HG03066 (cell line): ENCODE results near the gene CORO6.

ENCODE experiments used
- ATAC-seq: cut with Tn5 transposase; IDR thresholded peaks from one replicate; pipeline ENCODE4 v1.9.1; 2021; ENCODE audit warnings: low read depth; ENCODE audit not compliant: unreplicated experiment

Gene CORO6

DNA sequence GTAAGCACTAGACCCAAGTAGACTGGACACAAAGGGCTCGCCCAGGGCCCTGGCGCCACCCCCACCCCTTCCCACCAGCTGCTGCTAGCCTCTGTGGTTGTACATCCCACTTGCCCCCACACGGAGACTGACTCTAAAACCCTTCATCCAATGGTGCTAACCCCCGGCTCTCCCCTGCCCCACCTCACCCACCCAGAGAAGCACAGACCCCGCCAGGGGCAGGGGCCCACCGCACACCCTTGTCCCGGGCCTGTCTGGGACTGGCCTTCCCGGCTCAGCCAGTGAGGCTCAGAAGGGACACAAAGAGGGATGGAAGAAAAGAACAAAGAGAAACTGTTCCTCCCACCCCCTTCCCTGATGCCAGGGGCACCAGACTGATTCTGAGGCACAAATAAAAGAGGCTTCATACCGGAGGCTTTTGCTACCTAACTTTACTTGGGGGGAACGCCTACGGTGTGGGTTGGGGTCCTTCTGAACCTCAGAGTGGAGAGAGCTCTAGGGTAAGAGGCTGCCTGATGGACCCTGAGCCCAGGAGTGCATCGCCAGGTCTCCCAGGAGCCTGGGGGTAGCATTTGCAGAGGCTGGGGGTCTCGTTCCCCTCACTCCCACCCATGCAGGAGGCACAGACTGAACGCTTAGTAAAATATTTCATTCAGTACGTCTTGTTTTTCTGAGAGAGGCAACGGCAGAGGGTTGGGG is 8.2 kb downstream of the CORO6 start:
- ATAC-seq: no peak

DNA sequence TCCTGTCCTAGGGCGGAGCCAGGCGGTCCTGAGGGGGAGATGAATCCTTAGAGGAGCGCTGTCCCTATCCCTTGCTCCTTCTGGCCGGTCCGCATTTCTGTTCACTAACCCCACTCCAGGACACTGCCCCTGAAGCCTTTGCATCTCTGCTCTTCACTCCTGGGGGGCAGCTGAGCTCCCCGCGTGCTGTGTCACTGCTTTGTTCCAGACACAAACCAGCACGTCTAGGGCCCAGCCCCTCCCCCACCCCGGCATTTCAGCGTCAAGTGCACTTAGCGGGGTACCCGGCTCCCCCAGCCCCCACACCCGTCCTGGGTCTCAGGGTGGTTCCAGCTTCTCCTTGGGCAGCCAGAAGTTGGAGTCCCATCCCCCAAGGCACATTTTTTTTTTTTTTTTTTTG is 8.9 kb downstream of the CORO6 start:
- ATAC-seq: no peak

DNA sequence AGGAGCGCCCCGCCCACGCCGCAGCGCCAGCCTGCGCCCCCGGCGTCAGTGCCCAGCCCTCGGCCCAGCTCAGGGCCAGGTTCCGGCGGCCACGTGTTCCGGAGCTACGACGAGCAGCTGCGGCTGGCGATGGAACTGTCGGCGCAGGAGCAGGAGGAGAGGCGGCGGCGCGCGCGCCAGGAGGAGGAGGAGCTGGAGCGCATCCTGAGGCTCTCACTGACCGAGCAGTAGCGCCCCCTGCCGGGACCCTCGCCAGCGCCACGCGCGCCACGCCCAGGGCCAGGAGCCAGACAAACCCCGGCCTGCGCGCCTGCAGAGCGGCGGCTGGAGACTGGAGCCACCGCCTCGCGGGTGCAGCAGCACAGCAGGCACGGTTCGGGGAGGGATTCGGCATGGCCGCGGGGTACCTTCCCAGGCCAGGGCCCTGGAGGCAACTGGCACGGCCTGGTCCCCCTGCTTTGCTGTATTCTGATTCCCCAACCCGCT is 9.3 kb downstream of the CORO6 start:
- ATAC-seq: no peak

DNA sequence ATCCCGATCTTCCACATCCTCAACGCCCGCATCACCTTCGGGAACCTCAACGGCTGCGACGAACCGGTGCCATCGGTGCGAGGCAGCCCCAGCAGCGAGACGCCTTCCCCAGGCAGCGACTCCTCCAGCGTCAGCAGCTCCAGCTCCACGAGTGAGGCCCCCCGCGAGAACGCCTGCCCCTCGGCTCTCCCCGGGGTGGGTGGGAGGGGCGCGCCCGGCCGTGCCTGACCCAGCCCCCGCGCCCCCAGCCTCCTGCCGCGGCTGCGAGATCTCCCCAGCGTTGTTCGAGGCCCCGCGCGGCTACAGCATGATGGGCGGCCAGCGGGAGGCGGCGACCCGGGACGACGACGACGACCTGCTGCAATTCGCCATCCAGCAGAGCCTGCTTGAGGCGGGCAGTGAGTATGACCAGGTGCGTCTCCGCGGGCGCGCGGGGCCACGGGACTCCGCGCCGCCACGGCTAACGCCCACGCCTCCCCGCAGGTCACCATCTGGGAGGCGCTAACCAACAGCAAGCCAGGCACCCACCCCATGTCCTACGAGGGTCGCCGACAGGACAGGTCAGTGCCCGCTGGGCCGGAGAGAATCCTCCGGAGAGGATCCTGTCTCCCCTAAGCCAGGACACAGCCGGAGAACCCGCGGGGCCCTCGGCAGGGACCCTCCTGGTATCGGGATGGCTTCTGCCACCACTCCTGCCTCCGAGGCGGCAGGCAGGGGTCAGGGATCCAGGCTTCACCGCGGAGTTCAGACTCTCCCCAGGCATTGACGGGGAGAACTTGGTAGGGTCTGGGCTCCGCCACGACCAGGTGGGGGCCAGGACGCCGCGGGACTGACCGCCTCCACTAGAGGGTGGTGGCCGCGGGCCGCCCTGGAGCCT is 10.1 kb downstream of the CORO6 start:
- no peak for ATAC-seq

DNA sequence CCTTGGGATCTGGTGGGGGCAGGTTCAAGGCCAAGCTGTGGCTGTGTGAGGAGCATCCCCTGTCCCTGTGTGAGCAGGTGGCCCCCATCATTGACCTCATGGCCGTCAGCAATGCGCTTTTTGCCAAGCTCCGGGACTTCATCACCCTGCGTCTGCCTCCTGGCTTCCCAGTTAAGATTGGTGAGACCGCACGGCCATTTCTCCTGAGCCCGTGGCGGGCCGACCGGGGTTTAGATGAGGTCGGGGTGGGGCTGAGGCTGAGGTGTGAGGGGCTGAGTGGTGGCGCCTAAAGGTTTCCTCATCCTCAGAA is 10.7 kb downstream of the CORO6 start:
- no peak for ATAC-seq

DNA sequence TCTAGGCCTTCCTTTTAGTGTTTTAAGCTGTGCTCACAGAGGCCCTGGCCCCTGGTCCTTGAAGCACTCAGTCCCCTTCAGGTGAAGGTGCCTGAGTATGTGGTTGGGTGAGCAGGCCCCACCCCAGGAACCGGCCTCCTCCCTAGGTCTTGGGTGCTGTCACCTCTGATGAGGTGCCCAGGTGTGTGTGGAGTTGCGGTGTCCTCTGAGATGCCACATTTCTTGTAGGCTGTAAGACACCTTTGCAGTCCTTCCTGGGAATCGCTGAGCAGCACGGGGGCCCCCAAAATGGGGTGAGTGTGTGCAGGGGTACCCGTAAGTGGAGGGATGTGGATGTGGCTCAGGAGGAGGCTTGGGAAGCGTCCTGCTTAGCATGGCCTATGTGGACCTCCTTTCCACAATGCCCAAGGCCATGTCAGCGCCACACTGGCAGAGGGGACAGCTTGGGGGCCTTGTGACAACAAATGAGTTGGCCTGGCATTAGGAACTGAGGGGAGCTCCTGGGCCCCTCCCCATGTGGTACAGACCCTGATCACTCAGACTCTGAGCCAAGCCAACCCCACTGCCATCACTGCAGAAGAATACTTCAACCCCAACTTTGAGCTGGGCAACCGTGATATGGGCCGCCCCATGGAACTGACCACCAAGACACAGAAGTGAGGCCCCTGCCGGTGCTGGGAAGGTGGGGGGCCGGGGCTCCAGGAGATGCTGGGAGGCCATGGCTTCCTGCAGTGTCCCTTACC is 11.2 kb downstream of the CORO6 start:
- ATAC-seq: no peak

DNA sequence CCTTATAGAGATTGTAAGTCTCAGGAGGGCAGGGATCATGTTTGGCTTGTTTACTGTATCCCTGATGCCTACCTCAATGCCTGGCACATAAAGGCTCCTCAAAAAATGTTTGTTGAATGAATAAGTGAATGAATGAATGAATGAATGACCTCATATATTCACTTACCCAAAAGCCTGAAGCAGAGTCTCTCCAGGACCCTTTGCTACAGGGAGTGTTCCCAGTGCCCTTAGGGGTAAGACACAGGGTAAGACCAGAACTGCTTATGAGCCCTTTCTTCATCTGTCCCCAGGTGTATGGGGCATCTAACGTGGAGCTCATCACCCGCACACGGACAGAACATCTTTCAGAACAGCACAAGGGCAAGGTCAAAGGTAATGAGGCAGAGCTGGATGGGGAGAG is 12.3 kb downstream of the CORO6 start:
- no peak for ATAC-seq

DNA sequence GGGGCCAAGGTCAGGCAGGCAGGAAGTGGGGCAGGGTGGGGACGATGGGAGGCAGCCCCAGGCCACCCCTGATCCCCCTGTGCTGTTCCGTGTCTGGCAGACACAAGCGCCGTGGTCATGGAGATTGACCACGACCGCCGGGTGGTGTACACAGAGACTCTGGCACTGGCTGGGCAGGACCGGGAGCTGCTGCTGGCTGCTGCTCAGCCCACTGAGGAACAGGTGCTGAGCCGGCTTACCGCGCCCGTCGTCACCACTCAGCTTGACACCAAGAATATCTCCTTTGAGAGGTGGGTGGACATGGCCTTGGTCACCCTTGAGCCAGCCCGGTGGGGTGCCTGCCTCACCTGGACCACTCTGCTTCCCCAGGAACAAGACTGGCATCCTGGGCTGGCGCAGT is 13.7 kb downstream of the CORO6 start:
- ATAC-seq: no peak

DNA sequence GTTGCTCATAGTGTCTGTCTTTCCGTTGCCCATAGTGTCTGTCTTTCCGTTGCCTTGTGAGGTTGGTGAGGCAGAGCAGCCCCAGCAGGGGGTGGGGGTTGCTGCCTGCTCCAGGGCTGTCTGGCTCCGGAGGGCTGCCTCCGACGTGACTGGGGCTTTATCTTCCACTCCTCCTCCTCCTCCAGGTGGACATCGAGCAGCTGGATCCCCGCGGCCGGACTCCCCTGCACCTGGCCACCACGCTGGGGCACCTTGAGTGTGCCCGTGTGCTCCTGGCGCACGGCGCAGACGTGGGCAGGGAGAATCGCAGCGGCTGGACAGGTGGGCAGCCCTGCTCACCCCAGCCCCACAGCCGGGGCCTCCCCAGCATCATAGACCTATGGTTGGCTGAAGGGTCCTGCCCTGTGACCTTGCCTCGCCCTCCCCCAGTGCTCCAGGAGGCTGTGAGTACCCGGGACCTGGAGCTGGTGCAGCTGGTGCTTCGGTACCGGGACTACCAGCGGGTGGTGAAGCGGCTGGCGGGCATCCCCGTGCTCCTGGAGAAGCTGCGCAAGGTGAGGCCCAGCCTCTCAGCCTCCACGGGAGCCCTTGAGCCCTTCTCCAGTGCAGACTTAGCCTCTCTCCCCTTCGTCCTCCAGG is 15.0 kb downstream of the CORO6 start:
- no peak for ATAC-seq

DNA sequence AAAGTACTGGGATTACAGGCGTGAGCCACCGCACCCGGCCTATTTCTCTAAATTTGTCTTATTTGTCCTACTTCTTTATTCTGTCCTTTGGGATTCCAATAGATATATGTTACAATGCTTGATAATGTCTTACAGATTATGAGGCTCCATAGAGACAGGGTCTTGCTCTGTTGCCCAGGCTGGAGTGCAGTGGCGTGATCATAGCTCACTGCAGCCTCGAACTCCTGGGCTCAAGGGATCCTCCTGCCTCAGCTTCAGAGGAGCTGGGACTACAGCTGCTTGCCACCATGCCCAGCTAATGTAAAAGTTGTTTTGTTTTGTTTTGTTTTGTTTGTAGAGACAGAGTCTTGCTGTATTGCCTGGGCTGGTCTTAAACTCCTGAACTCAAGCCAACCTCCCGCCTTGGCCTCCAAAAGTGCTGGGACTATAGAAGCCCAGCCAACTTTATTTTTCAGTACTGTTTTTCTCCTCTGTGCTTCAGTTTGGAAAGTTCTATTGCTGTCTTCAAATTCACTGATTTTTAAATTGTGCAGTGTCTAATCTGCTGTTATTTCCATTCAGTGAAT is 19.5 kb downstream of the CORO6 start:
- ATAC-seq: no peak

DNA sequence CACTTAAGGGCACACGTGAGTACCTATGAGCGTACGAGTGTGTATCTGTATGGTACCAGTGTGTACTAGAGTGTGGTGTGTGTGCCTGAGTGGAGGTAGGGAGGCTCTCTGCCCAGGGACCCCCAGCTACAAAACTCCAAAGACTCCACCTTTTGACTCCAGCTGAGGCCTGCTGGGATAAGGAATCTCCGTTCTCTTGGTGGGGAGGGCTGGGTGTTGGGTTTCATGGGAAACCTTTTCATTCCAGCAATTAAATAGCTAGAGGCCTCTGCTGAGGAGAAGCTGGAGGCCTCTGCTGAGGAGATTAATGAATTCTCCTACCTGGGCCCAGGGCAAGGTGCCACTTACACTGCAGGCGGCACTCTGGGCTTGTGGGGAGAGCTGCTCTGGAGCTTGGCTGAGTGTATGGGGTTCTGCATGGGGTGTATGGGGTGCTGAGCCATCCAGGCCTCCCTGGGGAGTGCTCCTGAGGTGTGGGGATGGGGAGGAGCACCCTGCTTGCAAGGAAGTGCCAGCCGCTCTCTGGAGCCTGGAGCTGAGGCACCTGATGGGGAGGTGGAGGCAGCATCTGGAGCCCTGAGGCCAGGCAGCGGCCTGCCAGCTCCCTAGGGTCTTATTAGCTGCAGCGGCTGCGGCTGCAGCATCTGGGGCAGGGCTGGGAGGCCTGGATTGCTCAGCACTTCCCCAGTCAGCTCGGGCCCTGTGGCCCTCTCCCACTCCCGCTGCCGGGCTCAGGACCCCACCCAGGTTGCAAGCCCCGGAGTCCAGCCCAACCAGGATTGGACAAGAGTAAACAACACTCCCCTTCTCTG is 25.1 kb downstream of the CORO6 start:
- no peak for ATAC-seq

DNA sequence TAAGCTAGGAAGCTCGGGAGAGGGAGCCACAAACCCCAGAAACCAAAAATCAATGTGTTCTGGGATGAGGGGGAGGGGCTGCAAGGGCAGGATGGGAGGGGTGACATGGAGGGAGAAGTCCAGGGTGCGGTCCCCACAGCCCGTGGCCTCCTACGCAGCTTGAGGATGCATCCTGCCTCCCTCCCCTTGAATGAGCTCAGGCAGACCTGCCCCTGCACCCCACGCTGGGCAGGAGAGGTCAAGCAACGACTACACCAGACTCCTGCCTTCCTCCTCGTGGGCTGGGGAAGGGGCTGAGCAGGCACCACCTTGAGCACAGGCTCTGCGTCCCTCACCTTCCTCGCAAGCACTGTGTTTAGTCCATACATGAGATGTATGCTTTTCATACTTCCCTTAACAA is 25.9 kb downstream of the CORO6 start:
- ATAC-seq: no peak

DNA sequence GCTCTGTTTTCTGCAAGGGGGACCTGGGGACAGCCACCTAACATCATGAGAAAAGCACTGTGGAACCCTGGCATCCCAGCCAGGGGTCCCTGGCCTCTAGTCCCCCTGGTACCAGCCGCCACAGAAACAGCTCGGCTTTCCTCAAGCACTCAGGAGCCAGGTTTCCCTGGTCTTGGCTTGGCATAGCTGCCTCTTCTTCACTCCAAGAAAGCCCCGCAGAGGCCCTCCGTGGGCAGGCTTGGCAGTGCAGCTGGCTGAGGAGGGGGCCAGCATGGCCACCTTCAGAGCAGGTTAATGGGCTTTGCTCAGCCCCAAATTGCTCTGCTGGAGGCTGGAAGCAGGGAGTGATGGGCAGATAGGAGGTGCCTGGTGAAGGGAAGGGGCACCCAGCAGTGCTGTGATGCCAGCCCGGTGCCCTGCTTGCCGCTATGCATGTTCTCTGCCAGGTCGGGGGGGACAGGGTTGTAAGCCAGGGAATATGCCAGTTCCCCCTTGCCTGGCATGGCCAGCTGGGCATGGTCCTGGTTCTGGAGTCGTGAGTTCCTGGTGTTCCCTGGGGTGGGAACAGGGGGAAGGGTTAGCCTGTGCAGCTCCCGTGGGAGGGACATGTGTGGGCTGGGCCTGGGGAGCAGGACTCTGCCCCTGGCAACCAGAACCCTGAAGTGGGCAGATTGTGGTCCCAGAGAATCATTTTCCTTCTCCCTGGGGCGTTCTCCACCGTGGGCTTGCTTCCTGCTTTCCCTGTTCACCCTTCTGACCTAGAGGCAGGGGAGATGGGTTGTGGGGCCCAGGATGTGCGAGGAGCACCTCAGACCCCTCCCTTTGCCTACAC is 26.6 kb downstream of the CORO6 start:
- ATAC-seq: no peak

DNA sequence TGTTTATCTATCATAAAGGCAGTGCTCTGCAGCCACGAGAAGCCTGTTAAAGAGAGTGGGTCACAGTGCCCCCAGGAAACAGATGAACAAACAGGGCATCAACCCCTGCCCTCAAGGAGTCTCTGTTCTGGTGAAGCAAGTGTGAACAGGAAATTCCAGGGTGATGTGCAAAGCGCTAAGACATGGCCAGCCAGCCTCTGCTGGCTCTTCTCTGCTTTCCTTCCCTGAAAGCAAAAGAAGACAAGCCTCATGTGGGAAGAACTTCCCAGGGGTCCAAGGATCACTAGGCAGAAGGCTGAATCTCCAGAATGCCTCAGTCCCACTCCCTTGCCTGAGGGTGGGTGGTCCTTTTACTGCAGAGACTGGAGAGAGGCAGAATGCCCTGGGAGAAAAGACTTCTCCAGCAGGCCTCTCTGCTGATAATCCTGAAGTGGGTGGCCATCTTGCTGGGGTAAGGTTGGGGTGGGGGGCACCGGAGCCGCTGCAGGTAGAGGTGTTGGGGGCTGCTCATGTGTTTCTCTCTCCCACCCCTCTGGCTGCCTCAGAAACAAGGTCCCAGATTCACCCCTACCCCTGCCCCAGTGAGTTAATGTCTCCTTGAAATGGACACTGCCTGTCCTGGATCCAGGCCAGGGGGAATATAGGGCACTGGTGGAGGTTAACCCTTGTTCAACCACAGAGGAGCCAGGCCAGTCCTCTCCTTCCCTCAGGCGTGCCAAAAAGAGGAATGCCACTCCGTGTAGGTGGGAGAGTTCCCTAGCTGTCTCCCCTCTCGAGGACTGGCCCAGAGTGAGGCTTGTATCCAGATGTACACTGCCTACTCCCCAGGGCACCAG is 27.4 kb downstream of the CORO6 start:
- ATAC-seq: no peak

DNA sequence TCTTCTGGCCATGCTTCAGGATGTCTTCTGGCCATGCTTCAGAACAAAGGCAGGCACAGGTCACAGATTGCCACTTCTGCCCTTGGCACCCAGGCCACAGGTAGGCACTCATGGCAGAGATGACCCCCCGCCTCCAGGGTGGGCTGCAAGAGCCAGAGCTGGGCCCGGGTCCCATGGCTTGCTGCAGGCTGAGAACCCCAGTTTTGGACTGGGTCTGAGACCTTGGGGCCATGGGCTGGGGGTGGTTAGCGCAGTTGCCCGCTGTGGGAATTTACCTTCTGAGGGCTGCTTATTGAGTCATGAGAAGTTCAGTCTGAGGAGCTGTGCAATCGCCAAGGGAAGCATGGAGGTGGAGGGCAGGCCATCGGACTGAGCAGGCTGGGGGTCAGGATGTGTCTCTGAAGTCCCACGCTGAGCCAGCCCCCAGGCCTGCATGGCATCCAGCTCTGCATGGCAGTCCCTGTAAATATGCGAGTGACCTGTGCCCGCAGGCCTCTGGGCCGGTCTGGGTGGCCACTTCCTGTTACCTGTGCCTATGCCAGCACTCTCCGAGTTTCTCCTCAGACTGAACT is 28.1 kb downstream of the CORO6 start:
- ATAC-seq: no peak

DNA sequence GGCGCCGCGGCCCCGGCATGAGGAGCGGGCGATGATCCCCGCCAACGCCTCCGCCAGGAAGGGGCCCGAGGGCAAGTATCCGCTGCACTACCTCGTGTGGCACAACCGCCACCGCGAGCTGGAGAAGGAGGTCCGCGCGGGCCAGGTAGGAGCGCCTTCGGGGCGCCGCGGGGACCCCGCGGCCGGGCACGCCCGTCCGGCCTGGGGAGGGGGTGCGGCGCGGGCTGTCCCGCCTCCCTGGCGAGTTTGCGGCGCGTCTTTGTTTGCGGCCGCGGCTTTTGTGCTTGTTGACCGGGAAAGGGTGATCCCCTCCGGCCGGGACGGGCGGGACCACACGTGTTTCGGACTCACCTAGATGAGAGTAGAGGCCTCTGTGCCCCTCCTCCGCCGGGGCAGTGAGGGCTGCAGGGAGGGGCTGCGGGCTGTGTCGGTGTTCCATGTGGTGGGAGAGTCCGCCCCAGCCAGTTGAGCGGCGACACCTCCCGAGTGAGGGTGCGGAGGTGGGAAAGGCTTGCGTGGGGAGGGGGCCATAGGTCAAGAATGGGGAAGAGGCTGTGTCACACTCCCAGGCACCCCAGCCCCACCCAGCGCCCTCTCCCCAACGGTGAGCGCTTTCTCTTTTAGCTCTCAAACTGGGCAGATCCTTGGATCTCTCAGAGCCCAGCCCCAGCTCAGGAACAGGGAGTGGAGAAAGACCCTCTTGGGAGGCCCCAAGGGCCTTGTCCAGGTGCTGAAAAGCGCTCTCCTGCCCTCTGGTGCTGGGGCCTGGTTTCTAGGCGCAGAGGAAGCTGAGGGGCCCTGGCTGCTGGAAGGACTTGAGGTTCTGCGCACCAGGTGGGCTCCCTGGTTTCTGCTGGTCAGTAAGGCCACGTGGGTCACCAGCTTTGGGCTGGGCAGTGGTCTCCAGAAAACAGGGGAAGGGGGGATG is 28.9 kb downstream of the CORO6 start:
- no peak for ATAC-seq
